Subcutaneous adipose tissue (tissue), 4 donors: ENCODE data around the gene MARCHF2. TPM values are rescaled to one million over a fixed set of nuclear protein-coding genes. Genes with fewer than 3 reads are reported as not detected.

Experiments
- total RNA-seq, 4 donors: library from RNA; depleted of rRNA; stranded (reverse); fragments of >200 nt; gene quantifications; one replicate each; pipeline ENCODE4 v1.1.0, GENCODE V29; 2016
- TF ChIP-seq, protein P1 (sequence below): fragments of 450-650 bp; IDR thresholded peaks from one replicate; pipeline ENCODE4 v1.5.1; 2016; ENCODE audit warnings: low read depth, mild to moderate bottlenecking, control low read depth, antibody characterized with exemption, moderate library complexity

The MARCHF2 gene
- total RNA-seq, 4 donors from 2014 or later = 107 to 314 (median 189) TPM

GRCh38 chr19:8445488-8446001, 32.4 kb downstream of the MARCHF2 start:
- TF ChIP-seq, protein P1, sequence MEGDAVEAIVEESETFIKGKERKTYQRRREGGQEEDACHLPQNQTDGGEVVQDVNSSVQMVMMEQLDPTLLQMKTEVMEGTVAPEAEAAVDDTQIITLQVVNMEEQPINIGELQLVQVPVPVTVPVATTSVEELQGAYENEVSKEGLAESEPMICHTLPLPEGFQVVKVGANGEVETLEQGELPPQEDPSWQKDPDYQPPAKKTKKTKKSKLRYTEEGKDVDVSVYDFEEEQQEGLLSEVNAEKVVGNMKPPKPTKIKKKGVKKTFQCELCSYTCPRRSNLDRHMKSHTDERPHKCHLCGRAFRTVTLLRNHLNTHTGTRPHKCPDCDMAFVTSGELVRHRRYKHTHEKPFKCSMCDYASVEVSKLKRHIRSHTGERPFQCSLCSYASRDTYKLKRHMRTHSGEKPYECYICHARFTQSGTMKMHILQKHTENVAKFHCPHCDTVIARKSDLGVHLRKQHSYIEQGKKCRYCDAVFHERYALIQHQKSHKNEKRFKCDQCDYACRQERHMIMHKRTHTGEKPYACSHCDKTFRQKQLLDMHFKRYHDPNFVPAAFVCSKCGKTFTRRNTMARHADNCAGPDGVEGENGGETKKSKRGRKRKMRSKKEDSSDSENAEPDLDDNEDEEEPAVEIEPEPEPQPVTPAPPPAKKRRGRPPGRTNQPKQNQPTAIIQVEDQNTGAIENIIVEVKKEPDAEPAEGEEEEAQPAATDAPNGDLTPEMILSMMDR = no peak

- TF ChIP-seq, protein P1 = no peak
These were observed 33.1 kb downstream of the MARCHF2 start for GRCh38 chr19:8446061-8446709.

GRCh38 chr19:8449830-8450229, 36.7 kb downstream of the MARCHF2 start:
- TF ChIP-seq, protein P1 = no peak

DNA sequence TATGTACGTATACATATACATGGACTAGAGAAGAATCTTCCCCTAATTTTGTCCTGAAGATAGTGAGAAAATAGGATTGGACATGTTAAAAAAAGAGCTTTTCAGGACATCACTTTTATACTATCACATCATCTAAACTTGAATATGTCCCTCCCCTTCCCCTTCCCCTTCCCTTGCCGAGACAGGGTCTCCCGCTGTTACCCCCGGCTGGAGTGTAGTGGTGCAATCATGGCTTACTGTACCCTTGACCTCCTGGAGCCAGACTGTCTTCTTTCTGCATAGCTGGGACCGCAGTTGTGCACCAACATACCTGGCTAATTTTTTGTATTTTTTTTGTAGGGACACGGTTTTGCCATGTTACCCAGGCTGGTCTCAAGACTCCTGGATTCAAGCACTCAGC, 38.3 kb downstream of the MARCHF2 start:
- TF ChIP-seq, protein P1 = no peak

- TF ChIP-seq, protein P1 = no peak
These were observed 38.8 kb downstream of the MARCHF2 start for GRCh38 chr19:8451885-8452284.

DNA sequence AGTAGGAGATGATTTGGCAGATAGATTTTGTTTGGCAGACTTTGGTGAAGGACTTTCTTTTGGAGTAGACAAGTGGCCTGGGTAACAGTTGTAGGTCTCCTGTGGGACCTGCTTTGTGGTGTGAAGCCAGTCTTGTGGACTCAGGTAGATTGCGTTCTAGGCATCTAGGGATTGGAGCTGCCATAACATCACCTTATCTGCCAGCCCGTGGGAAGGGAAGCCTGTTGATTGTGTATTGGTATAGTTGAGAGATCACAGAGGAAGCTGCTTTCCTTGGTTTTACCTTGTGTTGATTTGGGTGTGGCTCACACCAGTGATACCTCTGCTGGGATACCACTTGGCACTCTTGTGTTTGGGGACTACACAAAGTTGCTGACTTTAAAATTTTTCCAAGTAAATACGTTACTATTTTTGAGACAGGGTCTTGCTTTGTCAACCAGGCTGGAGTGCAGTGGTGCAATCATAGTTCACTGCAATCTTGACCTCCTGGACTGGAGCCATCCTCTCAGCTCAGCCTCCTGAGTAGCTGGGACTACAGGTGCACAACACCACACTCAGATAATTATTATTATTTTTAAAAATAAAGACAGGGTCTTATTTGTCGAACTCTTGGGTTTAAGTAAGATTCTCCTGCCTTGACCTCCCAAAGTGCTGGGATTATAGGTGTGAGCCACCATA, 39.5 kb downstream of the MARCHF2 start:
- TF ChIP-seq, protein P1 = no peak

GRCh38 chr19:8453616-8454015, 40.5 kb downstream of the MARCHF2 start:
- TF ChIP-seq, protein P1 = no peak
